GM20431 (cell line): ENCODE results near the gene PHF13.

Source experiments
- in situ Hi-C: fragments of 300-500 bp; cut with MseI, MboI; formaldehyde crosslinking; loops from one replicate; pipeline ENCODE4 v1.15.0; 2020; ENCODE audit warnings: low sequenced_read_pairs; ENCODE audit not compliant: unreplicated experiment

The PHF13 gene

GRCh38 chr1:6601049-6601922, 12.2 kb upstream of the PHF13 start:
- in situ Hi-C loops, result no loop called here

DNA sequence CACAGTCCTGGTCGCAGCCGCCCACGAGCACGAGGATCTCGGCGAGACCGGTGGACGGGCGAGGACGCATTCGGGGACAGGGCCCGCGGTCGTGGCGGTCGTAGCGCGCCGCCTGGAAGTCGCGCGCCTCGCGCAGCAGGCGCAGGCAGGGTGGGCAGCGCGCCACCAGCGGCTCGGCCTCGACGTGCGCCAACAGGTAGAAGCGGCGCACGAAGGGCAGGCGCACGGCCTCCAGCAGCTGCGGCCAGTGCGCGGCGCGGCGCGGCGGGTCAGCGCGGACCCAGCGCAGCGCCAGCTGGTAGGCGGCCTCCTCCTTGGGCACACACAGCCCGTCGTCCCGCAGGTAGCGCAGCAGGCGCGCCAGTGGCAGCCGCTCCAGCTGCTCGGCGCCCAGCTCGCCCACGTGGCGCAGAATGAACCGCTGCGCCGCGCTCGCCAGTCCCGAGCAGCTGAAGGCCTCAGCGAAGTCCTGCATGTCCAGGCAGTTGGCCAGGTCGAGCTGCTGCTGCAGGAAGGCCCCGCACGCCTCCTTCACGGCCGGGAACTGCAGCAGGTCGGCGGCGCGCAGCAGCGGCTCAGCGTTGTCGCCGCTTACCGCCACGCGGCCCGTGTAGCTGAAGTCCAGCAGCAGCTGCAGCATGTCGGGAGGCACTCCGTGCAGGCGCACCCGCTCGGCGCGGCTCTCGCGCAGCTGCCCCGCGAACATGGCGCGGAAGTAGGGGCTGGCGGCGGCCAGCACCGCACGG, 11.4 kb upstream of the PHF13 start:
- in situ Hi-C loops, result no loop called here

DNA sequence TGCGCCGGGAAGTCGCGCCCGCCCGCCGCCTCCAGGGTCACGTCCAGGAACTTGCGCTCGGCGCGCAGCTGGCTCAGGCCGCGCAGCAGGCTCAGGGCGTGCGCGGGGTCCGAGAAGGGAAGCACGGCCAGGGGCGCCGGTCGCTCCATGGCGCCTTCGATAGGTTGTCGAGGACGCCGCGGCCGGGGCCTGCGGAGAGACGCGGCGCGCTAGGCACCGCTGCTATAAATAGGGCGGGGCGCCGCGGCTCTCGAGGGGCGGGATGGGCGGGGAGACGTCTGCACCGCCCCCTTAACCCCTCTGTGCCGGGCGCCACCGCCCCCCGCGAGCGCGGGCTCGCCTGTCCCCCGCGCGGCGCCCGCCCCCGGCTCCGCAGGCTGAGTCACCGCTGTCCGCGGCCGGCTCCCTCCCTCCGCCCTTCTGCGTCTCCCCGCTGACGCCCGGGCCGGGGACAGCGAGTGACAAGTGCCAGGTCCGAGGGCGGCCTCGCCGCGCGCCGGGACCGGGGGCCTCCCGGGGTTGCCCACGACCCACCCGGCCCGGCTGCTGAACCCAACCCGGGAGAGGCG, 10.8 kb upstream of the PHF13 start, which contains the start of gene KLHL21:
TSS of gene KLHL21 (minus strand) at position 201 of the 569 bp plus-strand sequence. CDS start at position 149, 52 bp downstream.
- in situ Hi-C loops, result no loop called here

- in situ Hi-C loops, result no loop called here
These were observed 10.2 kb upstream of the PHF13 start for GRCh38 chr1:6603238-6603914.

DNA sequence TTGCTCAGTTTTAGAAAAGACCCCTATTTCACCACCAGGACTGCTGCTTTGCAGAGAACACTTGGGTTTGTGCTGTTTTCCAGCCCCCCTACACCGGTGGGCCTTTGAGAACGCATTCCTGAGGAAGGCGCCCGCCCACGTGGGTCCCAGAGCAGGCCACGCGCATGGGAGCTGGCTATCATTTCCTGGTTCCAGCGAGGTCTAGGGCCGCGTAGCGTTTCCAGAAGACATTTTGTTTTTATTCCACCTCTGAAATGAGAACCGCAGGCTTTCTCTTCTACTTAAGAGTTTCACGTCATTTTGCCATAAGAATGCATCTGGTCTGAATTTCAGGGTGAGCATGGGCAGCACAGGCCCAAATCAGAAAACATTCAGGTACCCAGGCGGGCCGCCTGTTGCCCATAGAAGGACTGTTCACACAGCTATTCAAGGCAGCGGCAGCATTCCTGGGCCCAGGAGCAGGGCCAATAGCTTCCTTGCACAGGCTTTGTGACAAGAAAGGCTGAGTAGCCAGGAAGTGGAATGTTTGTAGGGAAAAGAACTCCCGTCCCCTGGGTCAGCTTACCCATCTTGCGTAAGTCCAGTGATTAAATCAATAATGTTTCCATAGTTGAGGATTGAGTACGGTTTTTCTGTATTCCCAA, 9.5 kb upstream of the PHF13 start:
- in situ Hi-C loops, result no loop called here

DNA sequence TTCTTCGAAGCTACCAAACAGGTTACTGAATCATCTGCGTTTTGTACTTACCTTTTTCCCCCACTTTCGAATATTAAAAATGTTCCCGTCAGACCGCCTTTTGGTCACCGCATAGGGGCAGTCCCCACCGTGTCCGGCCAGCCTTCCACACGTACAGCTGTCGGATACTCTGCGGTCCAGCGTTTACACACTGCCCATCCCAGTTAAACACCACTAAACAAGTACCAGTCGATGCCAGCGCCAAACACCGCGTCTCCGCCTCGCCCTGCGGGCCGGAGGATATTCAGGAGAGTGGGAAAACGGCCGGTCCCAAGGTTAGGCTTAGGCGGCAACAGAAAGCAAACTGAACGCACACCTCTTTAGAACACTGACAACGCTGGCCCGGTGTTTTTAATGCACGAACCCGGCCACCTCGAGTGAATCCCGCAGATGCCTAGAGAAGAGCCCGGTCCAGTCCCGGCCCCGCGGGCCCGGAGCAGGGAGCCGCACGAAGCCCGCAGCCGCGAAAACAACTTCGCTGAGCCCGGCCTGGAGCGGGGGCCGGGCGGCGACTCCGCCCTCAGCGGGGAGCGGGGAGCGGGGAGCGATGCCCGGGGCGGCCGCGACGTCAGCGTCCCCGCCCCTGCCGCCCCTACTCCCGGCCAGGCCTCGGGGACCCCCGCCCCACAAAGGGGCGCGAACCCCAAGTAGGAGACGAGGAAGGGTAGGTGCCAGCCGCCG, 730 bp upstream of the PHF13 start:
- in situ Hi-C loops, result no loop called here

- in situ Hi-C loops, result no loop called here
These were observed 743 bp downstream of the PHF13 start for GRCh38 chr1:6614019-6614928.

DNA sequence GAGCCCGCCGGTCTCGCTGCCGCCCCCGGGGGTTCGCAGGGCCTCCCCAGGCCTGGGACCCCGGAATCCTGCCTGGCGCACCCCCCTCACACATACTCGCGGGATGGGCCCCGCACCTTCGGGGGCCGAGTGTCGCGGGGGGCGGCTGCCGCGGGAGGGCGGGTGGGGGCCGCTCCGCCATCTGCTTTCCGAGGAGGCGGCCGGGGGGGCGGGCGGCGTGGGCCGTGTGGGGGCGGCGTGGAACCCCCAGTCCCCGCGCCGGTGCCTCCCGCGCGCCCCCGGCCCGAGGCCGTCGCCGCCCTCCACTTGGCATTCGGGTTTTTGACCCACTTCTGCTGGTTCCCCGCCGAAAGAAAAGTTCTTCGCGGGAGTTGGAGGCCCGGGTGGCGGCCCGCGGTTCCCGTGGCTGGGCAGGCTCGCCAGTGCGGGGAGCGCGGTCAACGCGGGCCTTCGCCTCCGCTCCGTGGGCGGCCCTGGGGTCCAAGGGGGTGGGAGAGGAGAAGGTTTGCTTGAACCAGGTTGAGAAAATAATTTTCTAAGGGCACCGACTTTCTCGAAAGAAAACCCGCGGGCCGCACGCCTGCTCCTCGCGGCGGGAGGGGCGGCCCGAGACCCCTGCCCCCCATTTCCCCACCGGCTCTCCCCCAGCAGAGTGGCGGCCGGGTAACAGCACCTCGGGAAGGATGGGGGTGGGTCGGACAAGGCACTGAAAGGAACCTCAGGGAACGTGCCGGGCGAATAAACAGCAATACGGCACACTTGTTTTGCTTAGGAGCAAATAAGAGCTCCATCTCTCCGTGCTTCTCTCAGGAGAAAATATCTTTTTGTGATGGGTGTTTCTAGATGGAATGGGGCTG, 1.6 kb downstream of the PHF13 start:
- in situ Hi-C loops, result no loop called here

- in situ Hi-C loops, result no loop called here
These were observed 5.5 kb downstream of the PHF13 start for GRCh38 chr1:6619045-6619444.

DNA sequence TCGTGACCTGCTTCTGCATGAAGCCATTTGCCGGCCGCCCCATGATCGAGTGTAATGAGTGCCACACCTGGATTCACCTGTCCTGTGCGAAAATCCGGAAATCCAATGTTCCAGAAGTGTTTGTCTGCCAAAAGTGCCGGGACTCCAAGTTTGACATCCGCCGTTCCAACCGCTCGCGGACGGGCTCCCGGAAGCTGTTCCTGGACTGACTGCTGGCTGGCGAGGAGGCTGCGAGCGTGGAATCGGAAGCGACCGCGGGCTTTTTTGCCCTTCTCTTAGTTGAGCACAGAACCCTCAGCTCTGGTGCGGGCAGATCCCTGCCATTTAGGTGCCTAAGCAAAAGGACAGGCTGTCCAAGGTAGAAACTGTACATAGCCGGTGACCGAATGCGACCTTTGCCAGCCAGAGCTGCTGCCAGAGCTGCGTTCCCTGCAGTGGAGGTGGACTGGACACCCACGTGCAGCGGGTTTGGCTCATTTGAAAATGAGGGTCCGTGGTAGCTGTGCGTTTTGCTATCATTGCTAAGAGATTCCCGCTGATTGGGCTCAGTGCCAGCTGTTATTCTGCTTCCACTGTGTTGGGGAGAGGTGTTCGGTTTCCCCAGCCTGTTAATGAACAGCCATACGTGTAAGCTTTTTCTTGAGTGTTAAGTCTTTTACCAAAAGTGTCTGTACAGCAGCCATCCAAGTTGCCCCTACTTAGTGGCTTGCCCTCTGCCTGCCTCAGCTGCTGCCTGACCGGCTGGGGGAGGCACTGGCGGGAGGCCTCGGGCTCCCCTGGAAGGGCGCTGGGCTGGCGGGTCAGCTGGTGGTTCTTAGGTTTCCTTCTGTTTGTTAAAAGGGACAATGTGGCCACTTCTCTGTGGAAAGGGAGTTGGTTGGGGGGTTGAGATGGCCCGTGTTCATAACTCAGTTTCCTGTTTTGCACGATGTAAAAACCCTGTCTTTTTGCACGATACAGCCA, 8.2 kb downstream of the PHF13 start:
- in situ Hi-C loops, result no loop called here

GRCh38 chr1:6622396-6623152, 9.0 kb downstream of the PHF13 start:
- in situ Hi-C loops, result no loop called here

GRCh38 chr1:6623269-6623965, 9.9 kb downstream of the PHF13 start:
- in situ Hi-C loops, result no loop called here

- in situ Hi-C loops, result no loop called here
These were observed 11.4 kb downstream of the PHF13 start, which contains the start of gene THAP3 for GRCh38 chr1:6624710-6625583. Gene THAP3, plus strand, starts transcription at chr1:6624868. Its CDS starts 351 bp downstream, at chr1:6625219.

DNA sequence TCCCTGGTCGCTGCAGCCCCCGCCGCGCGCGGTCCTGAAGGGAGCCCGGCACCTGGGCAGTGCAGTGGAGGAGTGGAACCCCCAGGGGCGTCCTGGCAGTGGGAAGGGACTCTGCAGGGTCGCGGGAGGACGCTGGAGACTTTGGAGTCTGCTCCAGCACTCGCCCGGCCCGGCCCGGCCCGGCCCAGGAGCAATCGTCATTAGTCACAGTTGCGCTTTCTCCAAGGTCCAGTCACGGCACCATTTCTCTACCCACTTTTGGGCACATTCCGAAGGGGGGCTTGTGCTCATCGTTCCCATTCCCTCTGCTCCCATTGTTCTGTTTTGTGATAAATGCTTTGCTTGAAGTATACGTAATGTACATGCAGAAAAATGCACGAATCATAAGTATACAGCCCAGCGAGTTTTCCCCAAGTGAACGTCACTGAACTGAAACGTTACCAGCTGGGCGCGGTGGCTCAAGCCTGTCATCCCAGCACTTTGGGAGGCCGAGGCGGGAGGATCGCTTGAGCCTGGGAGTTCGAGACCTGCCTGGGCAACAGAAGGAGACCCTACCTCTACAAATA, 12.1 kb downstream of the PHF13 start:
- in situ Hi-C loops, result no loop called here
